Fibroblast of mammary gland (primary cell): ENCODE measurements around the gene SPIB.

Source experiments
- DNase-seq: peaks from one replicate; pipeline ENCODE4 v3.0.0-alpha.2; 2010; ENCODE audit warnings: low read depth
- H3K4me3 ChIP-seq: 2 replicates; pipeline ENCODE4 v1.5.1; 2011; ENCODE audit warnings: low read depth, mild to moderate bottlenecking, low read length, moderate library complexity; ENCODE audit not compliant: control insufficient read depth
- TF ChIP-seq, protein P1 (sequence below): conservative IDR thresholded peaks from 2 replicates; pipeline ENCODE4 v1.5.1; 2011; ENCODE audit warnings: low read depth, low read length, inconsistent platforms; ENCODE audit not compliant: control insufficient read depth, insufficient read depth

Gene SPIB

DNA sequence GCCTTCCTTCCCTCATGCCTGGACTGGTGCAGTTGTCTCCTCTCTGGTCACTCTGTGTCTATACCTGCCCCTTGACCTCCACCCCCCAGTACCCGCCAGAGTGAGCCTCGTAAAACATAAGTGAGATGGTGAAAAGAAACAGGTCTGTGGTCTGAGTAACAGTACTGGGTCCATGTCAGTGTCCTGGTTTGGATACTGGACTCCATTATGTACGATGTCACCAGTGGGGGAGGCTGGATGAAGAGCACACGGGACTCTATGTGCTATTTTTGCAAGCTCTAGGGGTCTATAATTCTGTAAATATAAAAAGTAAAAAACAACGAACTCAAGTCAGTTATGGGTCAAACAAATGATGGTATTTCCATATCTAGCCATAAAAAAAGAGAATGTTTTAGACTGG is 28.3 kb downstream of the SPIB start:
- DNase-seq = no peak
- TF ChIP-seq, protein P1, sequence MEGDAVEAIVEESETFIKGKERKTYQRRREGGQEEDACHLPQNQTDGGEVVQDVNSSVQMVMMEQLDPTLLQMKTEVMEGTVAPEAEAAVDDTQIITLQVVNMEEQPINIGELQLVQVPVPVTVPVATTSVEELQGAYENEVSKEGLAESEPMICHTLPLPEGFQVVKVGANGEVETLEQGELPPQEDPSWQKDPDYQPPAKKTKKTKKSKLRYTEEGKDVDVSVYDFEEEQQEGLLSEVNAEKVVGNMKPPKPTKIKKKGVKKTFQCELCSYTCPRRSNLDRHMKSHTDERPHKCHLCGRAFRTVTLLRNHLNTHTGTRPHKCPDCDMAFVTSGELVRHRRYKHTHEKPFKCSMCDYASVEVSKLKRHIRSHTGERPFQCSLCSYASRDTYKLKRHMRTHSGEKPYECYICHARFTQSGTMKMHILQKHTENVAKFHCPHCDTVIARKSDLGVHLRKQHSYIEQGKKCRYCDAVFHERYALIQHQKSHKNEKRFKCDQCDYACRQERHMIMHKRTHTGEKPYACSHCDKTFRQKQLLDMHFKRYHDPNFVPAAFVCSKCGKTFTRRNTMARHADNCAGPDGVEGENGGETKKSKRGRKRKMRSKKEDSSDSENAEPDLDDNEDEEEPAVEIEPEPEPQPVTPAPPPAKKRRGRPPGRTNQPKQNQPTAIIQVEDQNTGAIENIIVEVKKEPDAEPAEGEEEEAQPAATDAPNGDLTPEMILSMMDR = no peak
- H3K4me3 ChIP-seq = no peak overlapping the region

DNA sequence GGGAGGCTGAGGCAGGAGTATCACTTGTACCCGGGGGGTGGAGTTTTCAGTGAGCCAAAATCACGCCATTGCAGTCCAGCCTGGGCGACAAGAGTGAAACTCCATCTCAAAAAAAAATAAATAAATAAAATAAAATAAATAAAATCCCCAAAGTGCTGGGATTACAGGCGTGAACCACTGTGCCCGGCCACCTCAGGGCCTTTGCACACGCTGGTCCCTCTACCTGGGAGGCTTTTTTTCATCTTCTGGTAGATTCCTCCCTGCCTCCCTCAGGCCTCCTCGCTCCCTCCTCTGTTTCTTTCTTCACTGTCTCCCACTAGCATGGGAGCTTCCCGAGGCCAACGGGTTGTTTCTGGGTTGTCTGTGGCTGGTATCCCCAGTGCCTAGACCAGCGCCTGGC is 29.0 kb downstream of the SPIB start:
- TF ChIP-seq, protein P1 = no peak
- no peak overlapping the region for H3K4me3 ChIP-seq
- DNase-seq = no peak

DNA sequence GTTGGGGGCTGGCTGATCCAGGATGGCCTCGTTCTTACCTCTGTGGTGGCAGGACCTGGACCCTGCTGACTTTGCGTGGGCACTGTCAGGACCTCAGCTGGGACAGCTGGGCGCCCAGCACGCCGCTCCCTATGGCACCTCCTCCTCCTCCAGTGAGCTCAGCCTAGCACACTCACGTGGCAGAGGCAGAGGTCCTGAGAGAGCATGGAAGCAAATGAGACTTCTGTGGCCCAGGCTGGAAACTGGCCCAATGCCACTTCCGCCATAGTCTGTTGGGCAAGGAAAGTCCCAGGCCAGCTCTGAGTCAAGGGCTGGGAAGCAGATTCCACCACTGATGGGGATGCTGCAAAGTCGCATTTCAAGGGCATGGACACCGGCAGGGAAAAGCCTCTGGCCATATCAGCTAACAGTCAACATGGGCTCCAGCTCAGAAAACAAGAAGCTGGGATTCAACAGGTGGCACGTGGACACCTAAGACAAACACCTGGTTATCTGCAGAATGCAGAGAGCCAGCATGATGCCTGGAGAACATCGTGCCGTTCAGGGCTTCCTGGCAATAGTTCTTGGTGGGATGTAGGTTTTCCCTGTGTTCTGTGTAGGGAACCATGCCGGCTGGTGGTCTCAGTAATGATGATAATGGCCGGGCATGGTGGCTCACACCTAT is 30.6 kb downstream of the SPIB start:
- TF ChIP-seq, protein P1 = no peak
- peak; percentile 9 for DNase-seq
- H3K4me3 ChIP-seq = no peak overlapping the region

DNA sequence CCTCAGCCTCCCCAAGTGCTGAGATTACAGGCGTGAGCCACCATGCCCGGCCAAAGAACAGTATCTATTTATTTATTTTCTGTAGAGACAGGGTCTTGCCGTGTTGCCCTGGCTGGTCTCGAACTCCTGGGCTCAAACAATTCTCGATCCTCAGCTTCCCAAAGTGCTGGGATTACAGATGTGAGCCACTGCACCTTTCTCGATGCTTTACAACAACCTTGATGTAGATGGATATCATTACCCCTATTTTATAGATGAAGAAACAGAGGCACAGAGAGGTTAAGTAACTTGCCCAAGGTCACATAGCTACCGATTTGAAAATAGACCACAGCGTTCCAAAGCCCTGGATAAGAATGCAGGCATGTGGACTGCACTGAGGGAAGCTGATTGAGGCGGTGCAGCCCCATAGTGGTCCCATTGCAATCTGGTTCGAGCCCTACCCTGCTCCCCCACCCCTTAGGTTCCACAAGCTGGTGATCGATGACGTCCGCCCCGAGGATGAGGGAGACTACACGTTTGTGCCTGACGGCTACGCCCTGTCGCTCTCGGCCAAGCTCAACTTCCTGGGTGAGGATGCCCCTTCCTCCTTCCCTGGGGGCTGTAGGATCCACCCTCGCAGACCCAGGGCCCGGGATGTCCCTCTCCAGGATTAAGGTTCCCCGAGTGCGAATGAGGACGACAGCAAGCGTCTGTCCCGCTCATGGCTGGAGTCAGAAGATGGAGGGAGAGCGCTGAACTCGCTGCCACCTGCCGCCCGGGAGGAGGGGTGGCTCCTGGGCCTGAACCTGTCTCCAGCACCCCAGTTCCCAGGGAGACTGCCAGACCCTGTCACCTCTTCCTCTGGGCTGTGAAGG is 31.9 kb downstream of the SPIB start:
- DNase-seq = no peak
- no peak overlapping the region for H3K4me3 ChIP-seq
- TF ChIP-seq, protein P1 = no peak

DNA sequence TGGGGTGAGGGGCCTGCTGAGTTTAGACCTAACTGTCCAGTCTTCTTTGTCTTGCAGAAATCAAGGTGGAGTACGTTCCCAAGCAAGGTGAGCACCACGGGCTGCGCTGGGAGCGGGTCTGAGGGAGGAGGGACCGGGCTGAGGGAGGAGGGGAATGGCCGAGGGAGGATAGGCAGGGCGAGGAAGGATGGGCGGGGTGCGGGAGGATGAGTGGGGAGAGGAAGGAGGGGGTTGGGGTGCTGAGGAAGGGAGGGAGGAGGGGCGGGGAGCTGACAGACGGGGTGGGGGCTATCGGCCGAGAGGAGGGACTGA is 32.4 kb downstream of the SPIB start:
- TF ChIP-seq, protein P1 = no peak
- DNase-seq = no peak
- no peak overlapping the region for H3K4me3 ChIP-seq

DNA sequence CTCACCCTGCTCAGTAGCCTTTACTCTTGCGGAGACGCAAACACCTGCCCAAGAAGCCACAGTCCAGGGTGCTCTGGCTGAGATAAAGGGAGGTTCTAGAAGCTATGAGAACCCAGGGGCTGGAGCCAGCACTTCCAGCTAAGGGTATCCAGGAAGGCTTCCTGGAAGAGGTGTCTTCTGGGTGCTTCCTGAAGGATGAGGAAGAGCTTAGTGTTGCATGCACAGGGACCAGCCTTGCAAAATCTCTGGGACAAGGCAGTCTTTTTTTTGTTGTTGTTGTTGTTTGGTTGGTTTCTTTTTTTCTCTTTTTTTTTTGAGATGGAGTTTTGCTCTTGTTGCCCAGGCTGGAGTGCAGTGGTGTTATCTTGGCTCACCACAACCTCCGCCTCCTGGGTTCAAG is 34.5 kb downstream of the SPIB start:
- no peak for DNase-seq
- TF ChIP-seq, protein P1 = no peak
- no peak overlapping the region for H3K4me3 ChIP-seq
